ENCODE results near the gene ESAM. TPM values are rescaled to one million over a fixed set of nuclear protein-coding genes. Genes with fewer than 3 reads are reported as not detected.

The ESAM gene
- total and polyA plus RNA-seq, 2 experiments from 2014 or later: 0.32 TPM; not detected in 1

DNA sequence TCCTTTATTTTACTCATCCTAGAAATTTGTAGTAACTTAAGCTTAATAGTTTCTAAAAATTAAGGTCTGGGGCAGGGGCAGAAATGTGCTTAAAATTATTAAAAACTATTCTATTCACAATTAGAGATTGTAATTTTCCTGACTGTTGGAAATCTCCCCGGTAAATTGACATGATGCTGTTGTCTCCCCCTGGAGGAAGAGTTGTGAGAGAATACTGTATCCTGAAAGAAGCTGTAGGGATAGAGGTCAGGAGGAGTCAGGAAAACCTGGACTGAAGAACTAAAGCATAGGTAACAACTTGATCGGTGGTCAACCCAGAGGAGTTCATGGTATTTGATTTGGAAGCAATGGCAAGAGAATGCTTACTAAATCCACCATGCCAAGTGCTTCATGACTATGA lies 16.2 kb upstream of the ESAM start:
- Mint-ChIP-seq H3K27ac (no peak overlapping the region), H3K36me3 (ENCODE audit: low read depth) (peaks cover 7% of the 10 kb centered on the region; the same call in 2 of the 3 replicates), H3K4me3 (no peak overlapping the region), H3K9me3 (no peaks in the 10 kb centered on the region), H3K4me1 (peaks cover 9% of the 10 kb centered on the region; the same call in 2 of the 3 replicates), H3K27me3 (ENCODE audit: insufficient read depth, low read depth, poor library complexity) (no peaks in the 10 kb centered on the region)
- Histone ChIP-seq H3K4me3 (no peak overlapping the region), H3K27ac (ENCODE audit: low read depth) (no peak overlapping the region), H2AFZ (no peak overlapping the region), H3K4me1 (ENCODE audit: insufficient read depth) (no peaks in the 10 kb centered on the region), H3K4me2 (no peak overlapping the region), H3K79me2 (replicated peaks; ENCODE audit: insufficient read depth) (peaks cover 67% of the 10 kb centered on the region), H3F3A (replicated peaks; ENCODE audit: low read depth) (no peaks in the 10 kb centered on the region), H3K27me3 (ENCODE audit: insufficient read depth) (no peaks in the 10 kb centered on the region), H4K20me1 (replicated peaks; ENCODE audit: insufficient read depth) (peaks cover 8% of the 10 kb centered on the region), H3K9me2 (ENCODE audit: insufficient read depth) (no peaks in the 10 kb centered on the region), H3K36me3 (ENCODE audit: insufficient read depth) (no peaks in the 10 kb centered on the region; the same call in 1 of the 2 replicates)
- ATAC-seq (peak; percentile 82), DNase-seq (ENCODE audit: low spot score) (peak; percentile 59)
- TF ChIP-seq, protein P1, sequence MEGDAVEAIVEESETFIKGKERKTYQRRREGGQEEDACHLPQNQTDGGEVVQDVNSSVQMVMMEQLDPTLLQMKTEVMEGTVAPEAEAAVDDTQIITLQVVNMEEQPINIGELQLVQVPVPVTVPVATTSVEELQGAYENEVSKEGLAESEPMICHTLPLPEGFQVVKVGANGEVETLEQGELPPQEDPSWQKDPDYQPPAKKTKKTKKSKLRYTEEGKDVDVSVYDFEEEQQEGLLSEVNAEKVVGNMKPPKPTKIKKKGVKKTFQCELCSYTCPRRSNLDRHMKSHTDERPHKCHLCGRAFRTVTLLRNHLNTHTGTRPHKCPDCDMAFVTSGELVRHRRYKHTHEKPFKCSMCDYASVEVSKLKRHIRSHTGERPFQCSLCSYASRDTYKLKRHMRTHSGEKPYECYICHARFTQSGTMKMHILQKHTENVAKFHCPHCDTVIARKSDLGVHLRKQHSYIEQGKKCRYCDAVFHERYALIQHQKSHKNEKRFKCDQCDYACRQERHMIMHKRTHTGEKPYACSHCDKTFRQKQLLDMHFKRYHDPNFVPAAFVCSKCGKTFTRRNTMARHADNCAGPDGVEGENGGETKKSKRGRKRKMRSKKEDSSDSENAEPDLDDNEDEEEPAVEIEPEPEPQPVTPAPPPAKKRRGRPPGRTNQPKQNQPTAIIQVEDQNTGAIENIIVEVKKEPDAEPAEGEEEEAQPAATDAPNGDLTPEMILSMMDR (conservative IDR thresholded peaks at IDR 0.05; ENCODE audit: low read depth in 2 of 2): peak; percentile 61 to 79
- TF ChIP-seq ZNF331 (CRISPR knock-in tag; IDR thresholded peaks at IDR 0.05; ENCODE audit: low read depth) (no peak), STAT1 (IDR thresholded peaks at IDR 0.05; ENCODE audit: unreplicated experiment) (no peak), ZNF114 (CRISPR knock-in tag; IDR thresholded peaks at IDR 0.05) (no peak)
- TF ChIP-seq, protein P2, sequence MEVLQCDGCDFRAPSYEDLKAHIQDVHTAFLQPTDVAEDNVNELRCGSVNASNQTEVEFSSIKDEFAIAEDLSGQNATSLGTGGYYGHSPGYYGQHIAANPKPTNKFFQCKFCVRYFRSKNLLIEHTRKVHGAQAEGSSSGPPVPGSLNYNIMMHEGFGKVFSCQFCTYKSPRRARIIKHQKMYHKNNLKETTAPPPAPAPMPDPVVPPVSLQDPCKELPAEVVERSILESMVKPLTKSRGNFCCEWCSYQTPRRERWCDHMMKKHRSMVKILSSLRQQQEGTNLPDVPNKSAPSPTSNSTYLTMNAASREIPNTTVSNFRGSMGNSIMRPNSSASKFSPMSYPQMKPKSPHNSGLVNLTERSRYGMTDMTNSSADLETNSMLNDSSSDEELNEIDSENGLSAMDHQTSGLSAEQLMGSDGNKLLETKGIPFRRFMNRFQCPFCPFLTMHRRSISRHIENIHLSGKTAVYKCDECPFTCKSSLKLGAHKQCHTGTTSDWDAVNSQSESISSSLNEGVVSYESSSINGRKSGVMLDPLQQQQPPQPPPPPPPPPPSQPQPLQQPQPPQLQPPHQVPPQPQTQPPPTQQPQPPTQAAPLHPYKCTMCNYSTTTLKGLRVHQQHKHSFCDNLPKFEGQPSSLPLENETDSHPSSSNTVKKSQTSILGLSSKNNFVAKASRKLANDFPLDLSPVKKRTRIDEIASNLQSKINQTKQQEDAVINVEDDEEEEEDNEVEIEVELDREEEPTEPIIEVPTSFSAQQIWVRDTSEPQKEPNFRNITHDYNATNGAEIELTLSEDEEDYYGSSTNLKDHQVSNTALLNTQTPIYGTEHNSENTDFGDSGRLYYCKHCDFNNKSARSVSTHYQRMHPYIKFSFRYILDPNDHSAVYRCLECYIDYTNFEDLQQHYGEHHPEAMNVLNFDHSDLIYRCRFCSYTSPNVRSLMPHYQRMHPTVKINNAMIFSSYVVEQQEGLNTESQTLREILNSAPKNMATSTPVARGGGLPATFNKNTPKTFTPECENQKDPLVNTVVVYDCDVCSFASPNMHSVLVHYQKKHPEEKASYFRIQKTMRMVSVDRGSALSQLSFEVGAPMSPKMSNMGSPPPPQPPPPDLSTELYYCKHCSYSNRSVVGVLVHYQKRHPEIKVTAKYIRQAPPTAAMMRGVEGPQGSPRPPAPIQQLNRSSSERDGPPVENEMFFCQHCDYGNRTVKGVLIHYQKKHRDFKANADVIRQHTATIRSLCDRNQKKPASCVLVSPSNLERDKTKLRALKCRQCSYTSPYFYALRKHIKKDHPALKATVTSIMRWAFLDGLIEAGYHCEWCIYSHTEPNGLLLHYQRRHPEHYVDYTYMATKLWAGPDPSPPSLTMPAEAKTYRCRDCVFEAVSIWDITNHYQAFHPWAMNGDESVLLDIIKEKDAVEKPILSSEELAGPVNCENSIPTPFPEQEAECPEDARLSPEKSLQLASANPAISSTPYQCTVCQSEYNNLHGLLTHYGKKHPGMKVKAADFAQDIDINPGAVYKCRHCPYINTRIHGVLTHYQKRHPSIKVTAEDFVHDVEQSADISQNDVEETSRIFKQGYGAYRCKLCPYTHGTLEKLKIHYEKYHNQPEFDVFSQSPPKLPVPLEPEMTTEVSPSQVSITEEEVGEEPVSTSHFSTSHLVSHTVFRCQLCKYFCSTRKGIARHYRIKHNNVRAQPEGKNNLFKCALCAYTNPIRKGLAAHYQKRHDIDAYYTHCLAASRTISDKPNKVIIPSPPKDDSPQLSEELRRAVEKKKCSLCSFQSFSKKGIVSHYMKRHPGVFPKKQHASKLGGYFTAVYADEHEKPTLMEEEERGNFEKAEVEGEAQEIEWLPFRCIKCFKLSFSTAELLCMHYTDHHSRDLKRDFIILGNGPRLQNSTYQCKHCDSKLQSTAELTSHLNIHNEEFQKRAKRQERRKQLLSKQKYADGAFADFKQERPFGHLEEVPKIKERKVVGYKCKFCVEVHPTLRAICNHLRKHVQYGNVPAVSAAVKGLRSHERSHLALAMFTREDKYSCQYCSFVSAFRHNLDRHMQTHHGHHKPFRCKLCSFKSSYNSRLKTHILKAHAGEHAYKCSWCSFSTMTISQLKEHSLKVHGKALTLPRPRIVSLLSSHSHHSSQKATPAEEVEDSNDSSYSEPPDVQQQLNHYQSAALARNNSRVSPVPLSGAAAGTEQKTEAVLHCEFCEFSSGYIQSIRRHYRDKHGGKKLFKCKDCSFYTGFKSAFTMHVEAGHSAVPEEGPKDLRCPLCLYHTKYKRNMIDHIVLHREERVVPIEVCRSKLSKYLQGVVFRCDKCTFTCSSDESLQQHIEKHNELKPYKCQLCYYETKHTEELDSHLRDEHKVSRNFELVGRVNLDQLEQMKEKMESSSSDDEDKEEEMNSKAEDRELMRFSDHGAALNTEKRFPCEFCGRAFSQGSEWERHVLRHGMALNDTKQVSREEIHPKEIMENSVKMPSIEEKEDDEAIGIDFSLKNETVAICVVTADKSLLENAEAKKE (CRISPR knock-in tag; IDR thresholded peaks at IDR 0.05): no peak

All from GM23338 (cell line).